ENCODE results near the gene L3MBTL4. TPM values are rescaled to one million over a fixed set of nuclear protein-coding genes. Genes with fewer than 3 reads are reported as not detected.

Gene L3MBTL4
- total RNA-seq, 1 donor from 2014 or later, result 14.9 TPM

- no peak for DNase-seq (ENCODE audit: low spot score)
These were observed 420.8 kb downstream of the L3MBTL4 start for GRCh38 chr18:5993938-5994337.

GRCh38 chr18:5992381-5992780 lies 422.3 kb downstream of the L3MBTL4 start:
- DNase-seq (ENCODE audit: low spot score), result no peak

GRCh38 chr18:5987249-5987648 lies 427.5 kb downstream of the L3MBTL4 start:
- DNase-seq (ENCODE audit: low spot score), result no peak

DNA sequence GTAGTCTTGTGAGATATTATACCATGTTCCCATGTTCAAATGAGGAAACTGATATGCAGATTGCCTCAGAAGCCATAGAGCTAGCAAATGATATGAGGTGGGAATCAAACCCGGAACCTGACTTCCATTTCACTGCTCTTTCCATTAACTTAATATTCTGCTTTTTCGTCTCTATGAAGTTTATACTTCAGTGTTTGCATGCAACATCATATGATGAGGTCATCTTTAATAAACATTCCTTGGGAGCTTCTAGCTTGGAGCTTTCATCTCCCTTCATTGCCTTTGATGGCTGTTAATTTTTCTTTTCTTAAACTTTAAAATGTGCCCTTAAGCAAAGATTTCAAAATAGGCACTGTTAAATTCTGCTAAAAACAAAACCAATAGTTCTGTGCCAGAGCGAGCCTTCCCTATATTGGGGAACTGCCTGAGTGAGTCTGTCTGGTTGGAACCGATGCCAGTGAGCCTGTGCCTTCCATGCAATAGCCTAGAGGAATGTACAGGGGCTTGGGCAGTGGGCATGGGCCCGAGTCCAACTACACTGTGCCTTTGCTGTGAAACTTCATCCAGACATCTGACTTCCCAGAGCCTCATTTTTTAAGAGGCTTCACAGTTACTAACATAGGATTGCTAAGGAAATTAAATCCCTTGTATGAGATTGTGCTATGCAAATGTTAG lies 428.3 kb downstream of the L3MBTL4 start:
- no peak for DNase-seq (ENCODE audit: low spot score)

- no peak for DNase-seq (ENCODE audit: low spot score)
These were observed 430.5 kb downstream of the L3MBTL4 start for GRCh38 chr18:5984245-5984644.

GRCh38 chr18:5983488-5983887 lies 431.2 kb downstream of the L3MBTL4 start:
- DNase-seq (ENCODE audit: low spot score), result peak; percentile 83

DNA sequence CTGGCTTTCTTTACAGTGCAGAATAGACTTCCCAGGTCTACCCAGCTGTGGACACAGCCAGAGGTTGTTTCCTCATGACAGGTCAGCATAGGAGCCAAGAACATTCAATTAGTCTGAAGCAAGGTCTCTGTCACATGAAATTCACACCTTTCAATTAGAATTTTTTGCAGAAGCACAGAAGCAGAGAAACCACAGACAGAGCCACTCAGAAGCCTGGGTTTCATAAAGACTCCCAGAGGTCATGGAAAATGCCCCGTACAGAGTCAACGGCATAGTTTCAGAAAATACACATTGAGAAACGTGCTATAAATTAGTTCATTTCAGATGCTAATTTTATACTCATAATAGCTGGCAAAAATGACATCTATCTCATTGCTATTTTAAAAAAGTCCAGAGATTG lies 432.4 kb downstream of the L3MBTL4 start:
- DNase-seq (ENCODE audit: low spot score), result no peak

DNA sequence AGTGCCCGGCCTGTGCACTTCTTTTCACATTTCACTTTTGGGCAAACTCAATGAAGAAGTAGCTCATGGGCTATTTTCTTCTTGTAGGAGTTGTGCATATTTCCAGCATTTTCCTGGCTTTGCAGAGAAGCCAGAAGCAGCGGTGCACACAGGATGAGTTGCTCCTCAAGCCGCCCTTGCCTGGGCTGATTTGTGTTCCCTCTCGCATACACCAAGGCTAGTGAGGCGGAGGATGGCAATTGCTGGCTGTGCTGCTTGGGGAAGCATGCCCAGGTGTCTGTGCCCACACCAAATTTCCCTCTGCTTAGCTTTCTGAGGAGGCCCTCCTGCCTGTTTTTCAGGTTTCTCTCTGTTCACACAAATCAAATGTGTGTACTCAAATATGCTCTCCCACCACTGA lies 434.0 kb downstream of the L3MBTL4 start:
- DNase-seq (ENCODE audit: low spot score), result no peak

- no peak for DNase-seq (ENCODE audit: low spot score)
These were observed 434.7 kb downstream of the L3MBTL4 start for GRCh38 chr18:5979971-5980457.

DNA sequence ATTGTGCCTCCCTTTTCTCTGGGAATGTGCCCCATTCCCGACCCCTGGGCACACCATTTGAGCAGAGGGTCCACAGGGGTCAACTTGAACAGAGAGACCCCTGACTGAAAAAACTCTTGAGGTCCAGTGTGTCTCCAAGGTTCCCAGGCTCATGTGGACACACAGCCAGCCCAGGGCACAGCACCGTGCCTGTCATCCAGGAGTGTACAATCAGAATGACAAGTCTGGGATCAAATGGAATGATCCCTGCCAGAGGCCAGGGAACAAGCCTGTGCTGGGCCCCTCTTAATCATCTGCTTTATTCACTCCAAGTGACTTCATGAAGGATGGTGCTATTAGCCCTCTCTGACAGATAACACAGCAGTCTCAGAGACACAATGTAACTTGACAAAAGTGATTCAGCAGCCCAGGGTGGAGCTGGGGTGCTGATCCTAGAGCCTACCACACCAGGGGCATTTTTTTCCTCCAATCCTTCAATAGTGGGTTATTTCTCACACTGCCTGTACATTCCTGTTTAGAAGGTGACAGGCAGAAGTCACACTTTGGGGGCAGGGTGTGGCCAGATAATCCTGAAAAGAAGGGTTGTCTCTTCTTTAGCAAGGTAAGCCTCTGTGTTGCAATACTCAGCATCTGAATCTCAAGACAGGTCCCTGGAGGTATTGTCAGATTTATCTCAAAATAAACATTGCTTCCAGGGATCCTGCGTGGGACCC lies 435.4 kb downstream of the L3MBTL4 start:
- DNase-seq (ENCODE audit: low spot score), result no peak

DNA sequence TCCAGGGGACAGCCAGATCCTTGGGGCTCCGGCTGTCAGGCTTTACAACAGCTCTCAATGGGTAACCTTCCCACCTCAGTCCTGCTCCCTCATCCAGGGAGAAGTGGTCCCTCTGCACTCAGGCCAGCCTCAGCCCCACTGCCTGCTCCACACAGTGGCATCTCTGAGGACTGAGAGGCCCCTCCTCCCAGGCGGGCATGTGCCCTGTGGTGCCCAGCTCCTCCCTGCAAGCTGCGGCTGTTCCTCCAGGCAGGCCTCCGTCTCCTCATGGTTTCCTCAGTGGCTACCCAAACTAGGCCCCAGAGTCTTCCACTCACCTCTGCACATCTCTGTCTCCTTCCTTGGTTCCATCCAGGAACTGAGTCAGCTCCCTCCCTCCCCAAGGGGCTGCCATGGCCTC lies 437.7 kb downstream of the L3MBTL4 start:
- DNase-seq (ENCODE audit: low spot score), result no peak

- DNase-seq (ENCODE audit: low spot score), result no peak
These were observed 439.4 kb downstream of the L3MBTL4 start for GRCh38 chr18:5975111-5976002.

- DNase-seq (ENCODE audit: low spot score), result no peak
These were observed 440.0 kb downstream of the L3MBTL4 start for GRCh38 chr18:5974696-5975095.

DNA sequence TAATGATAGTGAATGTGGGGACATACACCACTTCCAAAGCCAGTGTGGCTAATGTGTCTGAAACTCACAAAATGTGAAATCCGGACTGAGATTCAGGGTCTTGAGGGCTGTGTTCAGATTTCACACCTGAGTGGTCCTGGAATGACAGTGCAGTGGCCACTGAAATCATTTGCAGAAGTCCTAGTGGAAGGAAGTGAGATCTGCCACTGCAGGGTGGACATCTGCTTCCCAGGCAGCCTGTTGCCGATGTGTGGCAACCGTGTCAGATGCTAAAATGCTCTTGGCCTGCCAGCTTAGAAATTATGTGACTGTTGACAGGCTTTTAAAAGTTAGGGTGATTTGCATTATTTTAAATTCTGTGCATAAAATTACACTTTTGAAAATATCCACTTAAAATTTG lies 441.6 kb downstream of the L3MBTL4 start:
- no peak for DNase-seq (ENCODE audit: low spot score)

GRCh38 chr18:5972298-5972697 lies 442.4 kb downstream of the L3MBTL4 start:
- no peak for DNase-seq (ENCODE audit: low spot score)

DNA sequence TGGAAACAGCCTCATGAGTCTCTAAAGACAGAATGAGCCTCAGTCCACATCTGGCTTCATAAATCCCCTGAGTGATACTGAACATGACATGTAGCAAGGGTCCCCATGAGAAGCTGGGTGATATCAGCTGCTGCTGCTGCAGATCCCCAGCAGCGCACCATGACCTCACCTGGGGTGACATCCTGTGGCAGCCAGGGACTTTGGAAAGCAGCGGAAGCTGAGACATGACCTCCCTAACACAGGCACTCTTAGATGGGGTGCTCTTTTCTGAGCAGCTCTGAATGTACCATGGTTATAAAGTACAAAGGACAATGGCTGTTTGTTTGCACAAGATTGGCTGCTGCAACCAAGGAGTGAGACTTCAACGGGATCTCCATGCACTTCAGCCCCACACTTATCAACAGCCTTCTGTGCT lies 444.7 kb downstream of the L3MBTL4 start:
- no peak for DNase-seq (ENCODE audit: low spot score)

DNA sequence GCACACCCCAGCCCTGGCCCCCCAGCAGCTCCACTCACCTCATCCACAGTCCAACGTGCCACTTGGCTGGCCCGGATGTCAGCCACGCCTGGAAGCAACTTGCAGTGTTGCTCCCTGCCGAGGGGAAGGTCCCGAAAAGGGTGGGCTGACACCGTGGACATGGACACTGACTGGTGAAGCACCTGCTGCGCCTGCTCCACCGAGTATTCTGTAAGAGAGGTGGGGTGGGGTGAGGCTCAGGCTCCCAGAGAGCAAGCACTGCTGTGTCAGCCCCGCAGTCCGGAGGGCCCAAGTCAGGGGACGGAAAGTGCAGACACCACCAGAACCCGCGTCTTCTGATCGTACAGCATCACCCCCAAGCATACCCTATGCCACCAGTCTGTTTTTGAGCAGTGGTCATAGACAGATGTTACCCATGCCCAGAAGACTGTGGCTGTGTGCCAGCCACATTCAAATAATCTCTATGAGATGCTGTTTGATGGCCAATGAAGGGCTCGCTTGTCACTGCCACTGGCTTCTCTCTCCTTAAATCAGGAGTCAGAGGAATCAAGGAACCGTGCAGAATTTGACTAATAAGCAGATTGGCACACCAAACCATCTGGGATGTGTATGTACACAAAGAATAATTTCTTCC lies 445.2 kb downstream of the L3MBTL4 start:
- no peak for DNase-seq (ENCODE audit: low spot score)

DNA sequence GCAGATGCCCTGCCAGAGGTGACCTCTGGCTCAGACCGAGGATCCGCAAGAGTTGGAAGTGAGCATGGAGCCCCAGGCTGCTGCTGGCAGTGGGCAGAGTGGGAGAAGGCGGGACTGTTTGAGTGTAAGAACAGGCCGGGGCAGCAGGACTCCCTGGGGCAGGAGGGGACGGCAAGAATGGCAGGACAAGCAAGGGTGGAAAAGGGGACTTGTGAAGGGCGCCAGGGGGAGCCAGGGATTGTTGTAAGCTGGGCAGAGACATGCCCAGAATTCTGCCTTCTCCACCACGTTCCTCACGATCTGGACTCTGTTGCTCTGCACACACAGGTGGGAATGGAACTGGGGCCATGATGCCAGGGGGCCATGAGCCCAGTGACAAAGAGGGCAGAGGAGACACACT lies 447.0 kb downstream of the L3MBTL4 start:
- no peak for DNase-seq (ENCODE audit: low spot score)

DNA sequence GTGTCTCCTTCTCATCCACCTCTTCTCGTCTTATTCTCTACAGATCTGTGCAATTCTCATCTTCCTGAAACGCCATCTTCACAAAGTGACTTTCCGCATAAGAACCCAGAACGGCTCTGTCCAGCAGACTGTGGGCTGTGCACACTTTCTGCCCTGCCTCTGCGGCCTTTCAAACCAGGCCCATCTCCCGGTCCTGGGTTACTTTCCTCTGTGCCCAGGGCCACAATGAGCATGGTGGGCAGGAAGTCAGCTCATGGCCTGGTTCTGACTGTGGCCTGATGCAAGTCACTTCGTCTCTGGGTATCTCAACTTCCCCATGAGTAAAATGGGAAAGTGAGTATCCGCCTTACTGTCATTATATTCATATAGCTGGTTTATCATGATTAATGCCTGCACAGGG lies 447.7 kb downstream of the L3MBTL4 start:
- no peak for DNase-seq (ENCODE audit: low spot score)

DNA sequence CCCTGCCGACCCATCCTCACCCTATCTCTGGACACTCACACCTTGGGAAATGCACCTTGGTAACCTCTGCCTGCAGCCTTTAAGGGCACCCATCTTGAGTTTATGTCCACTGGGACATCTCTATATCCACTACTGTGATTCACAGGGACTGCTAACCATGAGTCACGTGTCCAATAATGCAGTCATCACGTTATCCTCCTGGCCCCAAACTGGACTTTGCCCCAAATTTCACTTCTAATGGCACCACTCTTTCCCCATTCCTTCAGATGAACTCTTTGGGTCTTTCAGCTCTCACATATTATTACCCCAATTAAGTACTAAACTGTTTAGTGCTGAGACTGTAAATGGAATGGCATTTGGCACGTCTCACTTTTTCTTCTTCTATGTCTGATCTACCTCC lies 448.2 kb downstream of the L3MBTL4 start:
- no peak for DNase-seq (ENCODE audit: low spot score)

GRCh38 chr18:5964996-5965395 lies 449.7 kb downstream of the L3MBTL4 start:
- no peak for DNase-seq (ENCODE audit: low spot score)

DNA sequence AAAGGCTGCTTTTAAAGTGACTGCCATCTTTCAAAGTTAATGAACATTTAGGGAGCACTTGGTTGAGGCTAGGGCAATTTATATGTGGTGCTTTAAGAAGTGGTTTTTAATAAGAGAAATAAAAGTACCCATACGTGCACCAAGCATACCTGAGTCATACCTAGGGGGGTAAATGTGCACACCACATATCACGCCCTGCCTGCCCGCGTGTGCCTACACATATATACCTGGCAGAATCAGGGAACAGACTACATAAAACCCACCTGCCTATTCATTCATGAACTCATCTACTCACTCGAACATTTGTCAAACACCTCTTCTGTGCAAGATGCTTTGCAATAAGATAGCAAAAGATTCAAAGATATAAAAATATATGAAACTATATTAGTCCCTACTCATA lies 450.1 kb downstream of the L3MBTL4 start:
- DNase-seq (ENCODE audit: low spot score), result no peak

All from umbilical cord (tissue), 2 donors.